GM12873 (cell line): ENCODE measurements around the gene TECR.

ENCODE experiments used
- TF ChIP-seq, protein P1 (sequence below): IDR thresholded peaks from 2 replicates; pipeline ENCODE4 v1.5.1; 2012; ENCODE audit warnings: low read depth, mild to moderate bottlenecking, moderate library complexity, low read length, control low read depth; ENCODE audit not compliant: insufficient read depth; ENCODE audit errors: missing control alignments

Gene TECR

DNA sequence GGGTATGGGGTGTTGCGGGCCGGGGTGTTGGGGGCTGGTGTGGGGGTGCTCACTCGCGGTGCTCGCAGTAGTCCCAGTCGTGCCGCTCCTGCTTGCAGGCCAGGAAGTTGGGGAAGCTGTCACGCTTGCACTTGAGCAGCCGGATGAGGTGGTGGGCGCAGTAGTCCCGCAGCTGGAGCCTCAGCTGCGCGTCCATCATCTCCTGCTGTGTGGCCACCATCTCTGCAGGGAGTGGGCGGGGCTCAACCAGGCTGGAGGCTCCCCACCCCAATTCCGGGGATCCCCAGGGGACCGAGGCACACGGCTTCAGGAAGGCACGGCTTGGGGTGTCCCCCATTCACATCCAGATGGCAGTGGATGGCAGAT lies 37.3 kb downstream of the TECR start:
- TF ChIP-seq, protein P1, sequence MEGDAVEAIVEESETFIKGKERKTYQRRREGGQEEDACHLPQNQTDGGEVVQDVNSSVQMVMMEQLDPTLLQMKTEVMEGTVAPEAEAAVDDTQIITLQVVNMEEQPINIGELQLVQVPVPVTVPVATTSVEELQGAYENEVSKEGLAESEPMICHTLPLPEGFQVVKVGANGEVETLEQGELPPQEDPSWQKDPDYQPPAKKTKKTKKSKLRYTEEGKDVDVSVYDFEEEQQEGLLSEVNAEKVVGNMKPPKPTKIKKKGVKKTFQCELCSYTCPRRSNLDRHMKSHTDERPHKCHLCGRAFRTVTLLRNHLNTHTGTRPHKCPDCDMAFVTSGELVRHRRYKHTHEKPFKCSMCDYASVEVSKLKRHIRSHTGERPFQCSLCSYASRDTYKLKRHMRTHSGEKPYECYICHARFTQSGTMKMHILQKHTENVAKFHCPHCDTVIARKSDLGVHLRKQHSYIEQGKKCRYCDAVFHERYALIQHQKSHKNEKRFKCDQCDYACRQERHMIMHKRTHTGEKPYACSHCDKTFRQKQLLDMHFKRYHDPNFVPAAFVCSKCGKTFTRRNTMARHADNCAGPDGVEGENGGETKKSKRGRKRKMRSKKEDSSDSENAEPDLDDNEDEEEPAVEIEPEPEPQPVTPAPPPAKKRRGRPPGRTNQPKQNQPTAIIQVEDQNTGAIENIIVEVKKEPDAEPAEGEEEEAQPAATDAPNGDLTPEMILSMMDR = no peak

DNA sequence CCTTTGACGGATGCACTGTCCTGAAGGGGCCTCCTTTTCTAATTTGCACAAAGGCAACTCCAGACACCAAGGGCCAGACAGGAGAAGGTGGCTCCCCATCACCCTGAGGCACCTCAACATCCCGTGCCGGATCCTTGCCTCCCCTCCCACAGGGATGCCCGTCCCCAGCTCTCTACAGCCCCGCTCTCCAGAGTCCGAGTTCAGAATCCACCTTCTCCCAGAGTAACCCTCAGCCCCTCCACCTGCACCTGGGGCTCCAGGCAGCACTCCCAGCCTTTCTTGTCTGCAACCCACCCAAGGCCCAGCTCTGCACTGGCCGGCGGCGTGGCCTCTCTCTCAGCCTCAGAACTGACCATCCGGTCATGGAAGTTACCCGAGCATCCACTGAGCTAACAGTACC lies 37.7 kb downstream of the TECR start:
- TF ChIP-seq, protein P1 = no peak

DNA sequence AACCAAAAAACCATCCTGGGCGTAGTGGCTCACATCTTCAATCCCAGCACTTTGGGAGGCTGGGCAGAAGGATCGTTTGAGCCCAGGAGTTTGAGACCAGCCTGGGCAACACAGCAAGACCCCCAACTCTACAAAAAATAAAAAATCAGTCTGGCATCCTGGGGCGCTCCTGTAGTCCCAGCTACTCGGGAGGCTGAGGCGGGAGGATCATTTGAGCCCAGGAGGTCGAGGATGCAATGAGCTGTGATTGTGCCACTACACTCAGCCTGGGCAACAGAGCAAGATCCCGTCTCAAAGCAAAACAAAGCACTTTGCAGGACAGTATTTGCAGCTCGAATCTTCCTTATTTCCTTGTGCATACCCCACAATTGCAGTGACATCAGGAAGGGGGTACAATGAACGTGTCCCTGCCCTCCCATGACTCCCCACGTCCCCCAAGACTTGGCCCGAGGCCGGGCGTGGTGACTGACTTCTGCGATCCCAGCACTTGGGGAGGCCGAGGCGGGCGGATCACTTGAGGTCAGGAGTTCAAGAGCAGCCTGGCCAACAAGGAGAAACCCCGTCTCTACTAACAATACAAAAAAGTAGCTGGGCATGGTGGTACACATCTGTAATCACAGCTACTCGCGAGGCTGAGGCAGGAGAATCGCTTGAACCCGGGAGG lies 41.6 kb downstream of the TECR start:
- TF ChIP-seq, protein P1 = no peak

DNA sequence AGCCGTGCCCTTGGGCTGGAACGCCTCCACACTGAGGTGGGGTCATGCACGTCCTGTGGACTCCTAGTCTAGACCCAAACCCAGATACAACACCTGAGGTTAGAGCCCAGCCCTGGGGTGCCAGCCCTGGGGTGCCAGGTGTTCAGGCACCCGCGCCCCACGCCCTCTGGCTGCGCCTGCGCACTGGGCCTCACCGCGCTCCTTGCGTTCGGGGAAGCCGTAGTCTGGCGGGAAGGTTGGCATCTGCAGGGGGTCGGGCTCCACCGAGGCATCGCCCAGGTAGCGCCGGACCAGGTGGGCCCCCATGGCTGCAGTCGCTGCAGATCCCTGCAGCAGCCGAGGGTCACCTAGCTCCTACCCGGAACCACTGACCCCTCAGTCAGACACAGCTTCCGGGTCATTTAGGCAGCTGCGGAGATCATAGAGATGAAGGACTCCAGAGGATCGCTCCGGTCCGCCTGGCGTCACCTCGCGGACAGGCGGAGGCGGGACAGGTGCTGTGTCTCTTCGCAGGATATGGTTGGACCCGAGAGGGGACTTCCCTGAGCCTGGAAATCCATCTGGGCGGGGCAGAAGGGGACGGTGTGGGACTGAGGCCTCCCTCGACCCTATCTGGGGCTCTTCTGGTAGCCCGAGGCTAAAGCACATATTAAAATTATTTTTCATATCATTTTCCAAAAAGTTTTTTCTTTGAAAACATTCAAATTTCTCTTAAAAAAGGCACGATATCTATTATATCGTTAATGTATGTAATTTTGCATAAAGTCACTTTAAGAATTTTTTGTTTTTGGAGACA lies 42.5 kb downstream of the TECR start, which contains the start of gene NDUFB7:
Gene NDUFB7 (minus strand): TSS at position 372 of the 796 bp plus-strand sequence. CDS start 66 bp downstream, at position 306.
- TF ChIP-seq, protein P1 = peak; percentile 89

DNA sequence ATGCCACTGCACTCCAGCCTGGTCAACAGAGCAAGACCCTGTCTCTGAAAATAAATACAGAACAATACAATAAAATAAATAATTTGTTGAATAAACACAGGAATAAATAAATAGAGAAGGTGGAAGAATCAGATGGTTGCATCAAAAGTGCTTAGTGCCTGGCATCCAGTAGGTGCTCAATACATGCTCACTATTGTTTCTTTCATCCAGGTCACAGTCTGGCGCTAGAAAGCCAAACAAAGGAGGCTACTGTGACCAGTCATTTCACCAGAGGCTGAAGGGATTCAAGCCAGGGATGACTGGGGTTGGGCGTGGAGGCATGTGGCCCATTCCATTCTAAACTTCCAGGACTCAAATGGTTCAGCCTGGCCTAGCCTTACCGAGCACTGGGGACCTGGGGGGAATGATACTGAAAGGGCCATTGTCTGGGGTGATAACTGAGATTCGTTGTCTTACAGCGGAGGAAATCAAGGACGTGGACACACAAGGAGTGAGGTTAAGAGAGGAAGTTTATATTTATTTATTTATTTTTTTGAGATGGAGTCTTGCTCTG lies 46.1 kb downstream of the TECR start:
- TF ChIP-seq, protein P1 = no peak

DNA sequence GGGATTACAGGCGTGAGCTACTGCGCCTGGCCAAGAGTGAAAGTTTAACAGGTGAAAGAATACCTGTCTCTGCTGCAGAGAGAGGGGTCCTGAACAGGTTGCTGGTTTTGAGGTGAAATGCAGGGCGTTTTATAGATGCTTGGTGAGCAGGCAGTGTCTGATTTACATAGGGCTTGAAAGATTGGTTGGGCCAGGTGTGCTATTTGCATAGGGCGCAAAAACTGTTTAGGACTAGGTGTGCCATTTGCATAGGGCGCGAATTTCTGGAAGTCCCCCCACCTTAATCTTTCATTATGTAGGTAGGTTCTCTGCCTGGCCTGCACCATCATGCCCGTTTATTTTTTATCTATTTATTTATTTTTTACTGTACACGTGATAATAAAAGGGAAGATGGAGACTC lies 47.0 kb downstream of the TECR start:
- TF ChIP-seq, protein P1 = no peak

DNA sequence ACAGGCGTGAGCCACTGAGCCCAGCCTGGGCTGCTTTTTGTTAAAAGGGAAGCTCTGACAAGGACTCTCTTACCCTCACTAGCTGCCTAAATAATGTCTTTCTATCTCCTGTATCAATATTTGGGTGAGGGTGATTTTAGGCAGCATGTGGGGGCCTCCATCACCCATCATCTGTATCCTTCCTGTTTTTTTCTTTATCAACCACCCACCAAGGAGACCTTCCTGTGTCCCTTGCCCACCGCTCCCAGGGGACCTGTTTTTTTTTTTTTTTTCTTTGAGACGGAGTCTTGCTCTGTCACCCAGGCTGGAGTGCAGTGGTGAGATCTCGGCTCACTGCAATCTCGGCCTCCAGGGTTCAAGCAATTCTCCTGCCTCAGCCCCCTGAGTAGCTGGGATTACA lies 47.9 kb downstream of the TECR start:
- TF ChIP-seq, protein P1 = no peak
